Spinal cord (tissue), 10 donors: ENCODE results near the gene JAZF1. TPM values are rescaled to one million over a fixed set of nuclear protein-coding genes. Genes with fewer than 3 reads are reported as not detected.
A peak's percentile ranks its signal among the peaks of the same experiment; 100 is the strongest.

Experiments used
- DNase-seq, 6 donors: peaks; one replicate each; pipeline versions ENCODE4 v3.0.0 to v3.0.0-alpha.2; 2013 to 2015; ENCODE audit warnings: low spot score in 6 of 6, low read depth in 4 of 6
- H3K27ac ChIP-seq: one replicate; pipeline ENCODE4 v1.5.1; 2013; ENCODE audit warnings: low read depth, low read length, control low read depth
- H3K27me3 ChIP-seq: one replicate; pipeline ENCODE4 v1.6.1; 2013; ENCODE audit warnings: low read length; ENCODE audit not compliant: control insufficient read depth, insufficient read depth
- H3K36me3 ChIP-seq: one replicate; pipeline ENCODE4 v1.6.1; 2013; ENCODE audit warnings: low read length; ENCODE audit not compliant: control insufficient read depth, insufficient read depth
- H3K4me1 ChIP-seq: one replicate; pipeline ENCODE4 v1.6.1; 2013; ENCODE audit warnings: low read length; ENCODE audit not compliant: control insufficient read depth, insufficient read depth
- H3K4me3 ChIP-seq: one replicate; pipeline ENCODE4 v1.5.1; 2013; ENCODE audit warnings: low read depth, low read length, control low read depth
- H3K9me3 ChIP-seq: one replicate; pipeline ENCODE4 v1.6.1; 2013; ENCODE audit warnings: low read length; ENCODE audit not compliant: control insufficient read depth, insufficient read depth
- WGBS: methylation state at CpG from one replicate; pipeline ENCODE4 v1.1.5; 2013; ENCODE audit warnings: missing lambda C conversion rate; ENCODE audit not compliant: insufficient coverage; 5-methylcytosine and 5-hydroxymethylcytosine counted together
- polyA plus RNA-seq, 2 donors: library from polyadenylated mRNA; unstranded; fragments of 120-200 nt; gene quantifications; one replicate each; pipeline ENCODE4 v1.2.1, GENCODE V29; 2013; ENCODE audit not compliant: insufficient read length in 2 of 2
- total RNA-seq, 2 donors: library from RNA; depleted of rRNA in 1 of 2; stranded (reverse); fragments of 120-200 nt in 1 of 2; fragments of >200 nt in 1 of 2; gene quantifications; one replicate each; pipeline versions ENCODE4 v1.2.3 to v1.2.4, GENCODE V29; 2013 to 2014
- donor health status: healthy.

The JAZF1 gene
- total and polyA plus RNA-seq, 4 donors = 20.7 to 66.0 (median 50.5) TPM

- Histone ChIP-seq H3K4me3 (no peak overlapping the region), H3K4me1 (no peaks in the 10 kb centered on the region)
- DNase-seq = no peak
Observed at GRCh38 chr7:28106321-28106829, 74.2 kb downstream of the JAZF1 start.

GRCh38 chr7:28105234-28105633 lies 75.4 kb downstream of the JAZF1 start:
- Histone ChIP-seq H3K9me3 (no peaks in the 10 kb centered on the region), H3K36me3 (no peaks in the 10 kb centered on the region), H3K4me3 (no peak overlapping the region), H3K27ac (no peak overlapping the region), H3K27me3 (no peaks in the 10 kb centered on the region), H3K4me1 (no peaks in the 10 kb centered on the region)
- DNase-seq = peak in 1 of 6 donors; percentile 87
- 17% methylated on average over 2 of the region's 6 CpGs for WGBS

More at GRCh38 chr7:28106321-28106829, 74.2 kb downstream of the JAZF1 start:
- Histone ChIP-seq H3K9me3 (no peaks in the 10 kb centered on the region), H3K27me3 (no peaks in the 10 kb centered on the region), H3K27ac (no peak overlapping the region), H3K36me3 (no peaks in the 10 kb centered on the region)
- 43% methylated on average over 4 of the region's 6 CpGs for WGBS

GRCh38 chr7:28104811-28105210 lies 75.8 kb downstream of the JAZF1 start:
- Histone ChIP-seq H3K4me1 (no peaks in the 10 kb centered on the region), H3K27ac (no peak overlapping the region), H3K36me3 (no peaks in the 10 kb centered on the region), H3K4me3 (no peak overlapping the region), H3K27me3 (no peaks in the 10 kb centered on the region), H3K9me3 (no peaks in the 10 kb centered on the region)
- DNase-seq = no peak
- WGBS = 80% methylated on average over 1 of the region's 4 CpGs

GRCh38 chr7:28104041-28104541 lies 76.5 kb downstream of the JAZF1 start:
- no peak overlapping the region for H3K4me3 ChIP-seq
- no peak for DNase-seq
- WGBS = 82% methylated on average over 3 of the region's 3 CpGs
- no peaks in the 10 kb centered on the region for H3K9me3 ChIP-seq
- H3K4me1 ChIP-seq = no peaks in the 10 kb centered on the region
- H3K27ac ChIP-seq = no peak overlapping the region
- no peaks in the 10 kb centered on the region for H3K36me3 ChIP-seq
- no peaks in the 10 kb centered on the region for H3K27me3 ChIP-seq

GRCh38 chr7:28102797-28103196 lies 77.8 kb downstream of the JAZF1 start:
- no peak for DNase-seq
- WGBS = 96% methylated on average over 6 of the region's 6 CpGs
- H3K4me1 ChIP-seq = no peaks in the 10 kb centered on the region

GRCh38 chr7:28096713-28097112 lies 83.9 kb downstream of the JAZF1 start:
- H3K27ac ChIP-seq = no peak overlapping the region

More at GRCh38 chr7:28102797-28103196, 77.8 kb downstream of the JAZF1 start:
- Histone ChIP-seq H3K27me3 (no peaks in the 10 kb centered on the region), H3K36me3 (no peaks in the 10 kb centered on the region), H3K4me3 (no peak overlapping the region), H3K27ac (no peak overlapping the region), H3K9me3 (no peaks in the 10 kb centered on the region)

GRCh38 chr7:28095231-28095630 lies 85.4 kb downstream of the JAZF1 start:
- no peaks in the 10 kb centered on the region for H3K36me3 ChIP-seq
- H3K4me3 ChIP-seq = no peak overlapping the region
- DNase-seq = no peak
- 96% methylated on average over 3 of the region's 4 CpGs for WGBS
- H3K27ac ChIP-seq = no peak overlapping the region
- H3K4me1 ChIP-seq = peaks cover 7% of the 10 kb centered on the region
- no peaks in the 10 kb centered on the region for H3K9me3 ChIP-seq
- no peaks in the 10 kb centered on the region for H3K27me3 ChIP-seq

More at GRCh38 chr7:28096713-28097112, 83.9 kb downstream of the JAZF1 start:
- peaks cover 7% of the 10 kb centered on the region for H3K4me1 ChIP-seq
- peak; percentile 35 to 92 (median 64) for DNase-seq
- H3K36me3 ChIP-seq = no peaks in the 10 kb centered on the region
- no peak overlapping the region for H3K4me3 ChIP-seq
- no peaks in the 10 kb centered on the region for H3K9me3 ChIP-seq
- WGBS = no CpG with 5 or more reads among the region's 3 CpGs
- H3K27me3 ChIP-seq = no peaks in the 10 kb centered on the region

GRCh38 chr7:28093623-28094232 lies 86.9 kb downstream of the JAZF1 start:
- WGBS = 69% methylated on average over 7 of the region's 9 CpGs
- Histone ChIP-seq H3K4me3 (no peak overlapping the region), H3K27ac (no peak overlapping the region), H3K9me3 (no peaks in the 10 kb centered on the region), H3K27me3 (no peaks in the 10 kb centered on the region), H3K36me3 (no peaks in the 10 kb centered on the region), H3K4me1 (peaks cover 7% of the 10 kb centered on the region)
- DNase-seq = peak in 5 of 6 donors; percentile 38 to 79 (median 45)

GRCh38 chr7:28091190-28091589 lies 89.4 kb downstream of the JAZF1 start:
- Histone ChIP-seq H3K36me3 (no peaks in the 10 kb centered on the region), H3K9me3 (no peaks in the 10 kb centered on the region), H3K27ac (no peak overlapping the region), H3K4me3 (no peak overlapping the region), H3K27me3 (no peaks in the 10 kb centered on the region), H3K4me1 (peaks cover 7% of the 10 kb centered on the region)
- no peak for DNase-seq
- no CpG with 5 or more reads among the region's 1 CpG for WGBS
